ENCODE data around the gene CD44.

CD44 gene

DNA sequence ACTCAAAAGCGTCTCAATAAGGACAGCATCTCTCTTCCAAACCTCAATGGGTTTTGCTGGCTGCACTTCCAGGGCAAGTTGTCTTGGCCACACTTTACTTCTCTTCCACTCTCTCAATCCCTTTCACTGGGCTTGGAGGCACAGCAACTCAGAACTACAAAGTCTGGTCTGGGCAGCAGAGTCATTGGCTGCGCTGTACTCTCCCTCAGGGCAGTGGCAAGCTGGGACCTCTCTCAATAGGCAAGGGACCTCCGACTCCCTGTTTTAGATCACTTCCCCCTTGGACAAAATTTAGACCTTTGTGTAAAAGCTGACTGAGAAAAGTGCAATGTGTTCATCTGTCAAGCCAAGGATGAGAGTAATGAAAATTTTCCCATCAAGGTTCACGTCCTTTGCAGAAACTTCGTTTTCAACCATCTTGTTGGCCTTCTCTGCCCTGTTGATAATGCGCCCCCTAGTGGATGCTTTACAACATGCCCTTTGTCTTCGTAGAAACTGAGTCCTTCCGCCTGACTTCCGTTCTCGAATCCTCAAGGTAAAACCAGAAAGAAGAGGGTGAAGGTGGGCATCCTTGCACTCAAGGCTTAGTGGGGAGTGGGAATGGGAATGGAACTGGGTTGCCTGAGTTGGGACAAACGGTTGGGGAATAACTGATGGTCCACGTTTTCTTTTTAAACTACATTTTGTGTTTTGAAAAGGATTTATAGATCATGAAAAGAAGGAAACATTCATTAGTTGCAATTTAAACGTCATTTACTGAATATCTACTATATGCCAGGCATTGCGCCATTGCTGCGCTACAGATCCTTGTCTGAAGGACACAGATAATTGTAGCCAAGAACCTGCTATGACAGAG lies 99.1 kb downstream of the CD44 start:
- DNase-seq (ENCODE audit: low read depth in 3 of 3): no peak

DNA sequence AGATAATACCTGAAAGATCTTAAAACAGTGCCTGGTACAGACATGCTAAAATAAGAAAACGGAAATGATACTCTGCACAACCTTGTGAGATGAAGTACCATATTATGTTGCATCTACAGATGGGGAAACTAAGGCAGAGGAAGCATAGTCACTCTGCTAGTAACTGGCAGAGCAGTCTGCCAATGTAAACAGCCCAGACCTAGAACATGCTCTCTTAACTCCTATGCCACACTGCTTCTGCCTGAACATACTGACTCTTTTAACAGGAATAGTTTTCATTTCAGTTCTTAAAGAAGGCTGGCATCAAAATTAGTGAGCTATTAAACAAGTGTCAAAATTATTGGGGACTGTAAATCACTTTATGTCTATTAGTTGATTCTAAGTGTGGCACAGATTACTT lies 99.9 kb downstream of the CD44 start:
- DNase-seq (ENCODE audit: low read depth in 3 of 3): no peak

DNA sequence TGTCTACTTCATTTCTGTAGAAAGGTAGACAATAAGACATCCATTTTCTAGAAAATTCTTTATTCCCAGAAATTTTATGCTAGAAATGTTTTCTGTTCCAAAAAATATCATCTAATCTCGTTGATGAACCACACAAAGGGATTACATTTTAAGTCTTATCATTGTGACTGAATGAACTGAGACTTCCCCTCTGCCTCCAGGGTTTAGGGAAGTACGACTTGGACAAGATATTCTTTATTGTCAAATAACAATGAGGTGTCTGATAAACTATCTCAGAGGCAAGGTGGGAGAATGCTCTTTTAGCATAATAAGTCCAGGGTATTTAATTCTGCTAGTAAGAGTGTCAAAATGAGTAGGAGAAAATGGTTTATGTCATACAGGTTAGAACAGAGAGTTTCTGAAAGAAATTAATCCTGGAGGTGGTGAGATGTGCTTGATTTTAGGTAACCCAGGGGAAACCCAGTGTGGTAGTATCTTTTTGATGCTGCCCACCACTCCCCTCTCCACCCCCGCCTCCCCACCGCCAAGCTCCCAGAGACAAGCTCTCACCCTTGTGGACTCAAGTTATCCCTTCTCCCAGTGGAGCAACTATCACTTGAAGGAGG lies 100.6 kb downstream of the CD44 start:
- DNase-seq (ENCODE audit: low read depth in 3 of 3): no peak

DNA sequence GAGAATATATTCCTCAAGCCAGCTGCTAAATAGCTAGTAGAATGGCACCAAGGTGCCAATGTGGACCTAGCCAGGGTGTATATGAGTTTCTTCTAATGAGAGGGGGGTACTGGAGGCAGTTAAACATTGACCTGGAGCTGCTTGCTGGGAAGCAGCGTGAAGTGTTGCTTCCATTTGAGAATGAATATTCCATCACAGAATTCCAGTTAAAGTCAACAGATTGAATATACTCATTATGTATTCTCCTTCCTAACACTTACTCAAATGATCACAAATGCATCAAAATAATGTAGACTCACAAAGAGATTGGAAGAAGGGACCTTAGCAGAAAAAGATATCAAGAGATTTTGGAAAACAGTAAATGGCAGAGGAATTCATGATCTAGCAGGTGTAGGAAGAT lies 102.1 kb downstream of the CD44 start:
- no peak for DNase-seq (ENCODE audit: low read depth in 3 of 3)

DNA sequence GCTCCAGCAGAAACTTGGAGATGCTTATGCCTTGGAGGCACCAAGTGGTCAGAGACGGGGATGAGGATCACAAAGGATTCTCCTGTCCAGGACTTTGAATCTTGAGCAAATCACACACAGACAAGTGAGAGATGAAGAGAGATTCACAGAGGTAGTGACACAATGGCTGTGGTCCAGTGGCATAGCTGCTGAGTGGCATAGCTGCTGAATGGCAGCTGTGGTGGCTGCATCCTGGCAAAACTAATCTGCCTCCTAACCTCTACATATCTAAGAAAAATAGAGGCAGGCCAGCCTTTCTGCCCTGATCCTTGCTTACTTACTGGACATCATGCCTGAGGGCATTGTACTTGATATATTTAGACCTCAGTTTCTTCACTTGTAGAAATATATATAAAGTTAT lies 102.6 kb downstream of the CD44 start:
- no peak for DNase-seq (ENCODE audit: low read depth in 3 of 3)

DNA sequence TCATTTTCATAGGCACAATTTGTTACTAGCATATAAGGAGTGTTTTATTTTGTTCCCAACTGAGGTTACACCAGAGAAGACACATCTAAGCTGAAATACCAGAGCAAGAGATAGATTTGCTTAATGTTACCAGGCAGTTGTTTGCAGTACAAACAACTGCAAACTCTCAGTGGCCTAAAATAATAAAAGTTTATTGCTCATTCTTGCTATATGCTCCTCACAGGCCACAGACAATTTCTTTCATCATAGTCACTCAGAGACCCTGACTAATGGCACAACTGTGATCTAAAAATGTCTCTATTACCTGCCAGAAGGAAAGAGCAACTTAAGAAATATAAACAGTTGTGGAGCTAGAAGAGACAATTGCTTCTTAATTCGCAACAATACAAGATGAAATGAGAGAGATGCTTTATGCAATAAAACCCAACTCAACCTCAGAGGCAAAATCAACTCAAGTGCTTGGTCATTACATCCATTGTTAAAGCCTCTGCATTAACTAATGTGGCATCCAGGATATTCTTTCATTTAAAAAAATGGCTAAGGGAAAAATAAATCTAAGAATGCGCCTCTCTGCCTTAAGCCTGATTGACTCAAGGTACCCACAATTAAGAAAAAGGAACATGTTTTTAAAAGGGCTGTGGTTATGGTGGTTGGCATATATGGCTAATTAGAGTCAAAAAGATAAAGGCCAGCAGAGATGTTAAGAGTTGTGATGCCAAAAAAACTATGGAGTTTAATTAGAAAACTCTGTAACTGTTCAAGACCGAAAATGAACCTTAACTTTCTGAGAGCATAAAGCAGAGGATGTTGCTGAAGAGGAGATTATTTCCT lies 103.7 kb downstream of the CD44 start:
- DNase-seq (ENCODE audit: low read depth in 3 of 3): no peak

DNA sequence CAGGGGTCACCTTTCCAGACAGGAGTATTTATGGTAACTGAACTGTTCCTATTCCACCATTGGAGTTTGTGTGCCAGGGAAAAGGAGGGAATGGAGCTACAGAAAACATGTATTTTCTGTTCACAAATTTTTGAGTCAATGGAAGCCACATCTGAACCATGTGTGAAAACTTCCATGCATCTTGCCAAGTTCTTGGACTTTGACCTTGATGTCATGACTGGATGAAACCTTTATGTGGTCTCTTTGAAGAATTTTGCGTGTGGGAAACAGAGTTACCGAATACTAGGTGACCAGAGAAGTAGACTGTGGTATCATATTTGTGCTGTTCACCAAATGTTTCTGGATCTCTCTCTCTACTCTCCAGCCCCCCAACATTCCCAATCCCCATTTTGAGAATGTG lies 104.8 kb downstream of the CD44 start:
- DNase-seq (ENCODE audit: low read depth in 3 of 3): no peak

DNA sequence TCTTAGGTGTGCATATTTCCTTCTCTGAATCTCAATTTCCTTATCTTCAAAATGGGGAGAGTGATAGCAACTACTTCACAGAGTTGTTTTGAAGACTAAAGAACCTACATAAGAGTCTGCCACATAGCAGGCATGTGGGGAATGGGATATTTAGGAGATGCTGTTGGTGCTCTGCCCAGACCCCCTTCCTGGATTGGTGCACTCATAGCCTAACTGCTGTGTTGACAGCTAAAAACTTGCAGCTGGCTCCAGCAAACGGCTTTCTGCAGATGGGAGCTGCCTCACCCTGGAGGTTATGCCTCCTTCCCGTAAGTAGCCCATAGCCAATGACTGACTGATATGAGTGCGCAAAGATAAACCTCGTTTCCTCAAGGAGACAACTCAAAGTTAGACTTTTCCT lies 106.1 kb downstream of the CD44 start:
- DNase-seq (ENCODE audit: low read depth in 3 of 3): no peak

DNA sequence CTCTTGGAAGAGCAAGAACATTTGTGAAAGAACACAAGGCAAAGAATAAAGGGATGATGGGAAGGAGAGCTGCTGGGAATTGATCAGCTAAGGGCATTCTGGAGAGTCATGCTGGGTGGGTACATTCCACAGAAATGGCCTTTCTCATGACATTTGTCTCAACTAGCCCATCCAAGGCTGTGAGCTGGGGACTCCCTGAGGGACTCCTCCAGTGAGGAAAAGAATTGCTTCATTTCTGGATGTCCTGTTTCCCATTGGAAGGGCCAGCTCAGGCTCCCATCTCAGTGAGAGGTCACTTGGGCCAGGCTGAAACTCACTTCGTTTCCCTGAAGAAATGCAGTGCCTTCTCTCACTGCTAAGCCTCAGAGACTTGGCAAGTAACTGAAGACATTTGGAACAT lies 106.8 kb downstream of the CD44 start:
- DNase-seq (ENCODE audit: low read depth in 3 of 3): no peak

DNA sequence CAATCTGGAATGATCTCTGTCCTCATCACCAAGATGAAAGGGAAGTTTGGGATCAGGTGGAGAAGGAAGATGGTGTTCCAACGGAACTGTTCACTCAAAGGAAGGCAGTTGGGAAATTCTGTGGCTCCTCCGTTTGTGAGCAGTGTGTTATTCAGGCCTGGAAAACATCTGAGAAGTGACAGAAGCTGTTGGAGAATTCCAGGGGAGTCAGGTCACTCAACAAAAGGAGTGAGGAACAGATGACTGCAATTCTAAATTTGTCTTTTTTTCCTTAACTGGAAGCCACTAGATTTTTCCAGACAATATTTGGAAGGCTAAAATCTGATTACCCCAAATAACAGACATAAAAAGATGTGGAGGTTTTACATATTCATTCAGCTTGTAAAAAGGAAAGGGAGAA lies 107.8 kb downstream of the CD44 start:
- no peak for DNase-seq (ENCODE audit: low read depth in 3 of 3)

DNA sequence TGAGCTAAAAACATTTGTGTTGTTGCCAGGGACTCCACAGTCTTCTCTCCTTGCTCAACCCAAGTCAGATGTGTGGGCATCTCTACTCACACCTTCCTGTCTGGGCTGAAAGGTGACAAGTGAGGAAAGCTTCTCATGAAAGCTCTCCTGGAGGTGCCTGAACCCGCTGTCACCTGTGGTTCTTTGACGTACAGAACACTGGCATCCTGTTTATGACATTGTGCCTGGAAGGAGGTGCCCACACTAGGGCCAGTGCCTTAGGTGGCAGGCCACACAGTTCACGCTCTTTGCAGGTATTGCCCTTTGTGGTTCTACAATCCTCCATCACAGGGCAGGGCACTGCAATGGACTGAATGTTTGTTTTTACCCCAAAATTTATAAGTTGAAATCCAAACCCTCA lies 108.5 kb downstream of the CD44 start:
- peak in 2 of 3 experiments; percentile 19 to 37 for DNase-seq (ENCODE audit: low read depth in 3 of 3)

DNA sequence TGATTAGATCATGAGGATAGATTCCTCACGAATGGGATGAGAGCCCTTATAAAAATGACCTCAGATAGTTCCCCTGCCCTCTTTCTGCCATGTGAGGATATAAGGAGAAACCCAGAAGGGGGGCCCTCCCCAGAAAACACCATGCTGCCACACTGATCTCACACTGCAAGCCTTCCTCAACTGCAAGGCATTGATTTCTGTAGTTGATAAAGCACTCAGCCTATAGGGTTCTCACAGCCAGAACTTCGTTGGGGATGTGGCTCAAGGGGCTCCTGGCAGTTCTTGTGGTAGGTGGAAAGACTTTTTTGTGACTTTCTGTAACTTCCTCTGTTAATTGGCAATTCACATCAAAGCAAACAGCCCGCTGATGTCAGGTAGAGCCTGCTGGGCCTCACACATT lies 108.9 kb downstream of the CD44 start:
- DNase-seq (ENCODE audit: low read depth in 3 of 3): no peak

DNA sequence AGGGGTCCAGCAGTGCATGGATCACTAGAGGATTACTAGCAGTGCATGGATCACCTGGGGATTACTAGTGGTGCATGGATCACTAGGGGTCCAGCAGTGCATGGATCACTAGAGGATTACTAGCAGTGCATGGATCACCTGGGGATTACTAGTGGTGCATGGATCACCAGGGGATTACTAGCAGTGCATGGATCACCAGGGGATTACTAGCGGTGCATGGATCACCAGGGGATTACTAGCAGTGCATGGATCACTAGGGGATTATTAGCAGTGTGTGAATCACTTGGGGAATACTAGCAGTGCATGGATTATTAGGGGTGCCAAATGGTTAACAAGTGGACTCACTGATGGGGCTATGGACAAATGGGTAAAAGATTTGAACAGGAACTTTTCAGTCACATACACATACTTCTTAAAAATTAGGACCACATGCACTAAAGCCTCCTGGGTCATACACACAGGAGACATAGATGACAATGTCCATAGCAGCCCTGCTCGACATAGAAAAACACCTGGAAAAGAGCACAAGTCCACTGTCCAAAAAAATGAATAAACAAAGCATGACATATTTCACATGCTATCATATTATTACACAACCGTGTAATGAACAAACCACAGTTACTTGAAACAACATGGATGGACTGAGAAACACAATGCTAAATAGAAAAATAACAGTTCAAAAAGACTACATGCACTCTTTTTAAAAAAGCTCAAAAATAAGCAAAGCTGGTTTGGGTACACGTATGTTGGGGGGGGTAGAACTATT lies 109.8 kb downstream of the CD44 start:
- DNase-seq (ENCODE audit: low read depth in 3 of 3): no peak

DNA sequence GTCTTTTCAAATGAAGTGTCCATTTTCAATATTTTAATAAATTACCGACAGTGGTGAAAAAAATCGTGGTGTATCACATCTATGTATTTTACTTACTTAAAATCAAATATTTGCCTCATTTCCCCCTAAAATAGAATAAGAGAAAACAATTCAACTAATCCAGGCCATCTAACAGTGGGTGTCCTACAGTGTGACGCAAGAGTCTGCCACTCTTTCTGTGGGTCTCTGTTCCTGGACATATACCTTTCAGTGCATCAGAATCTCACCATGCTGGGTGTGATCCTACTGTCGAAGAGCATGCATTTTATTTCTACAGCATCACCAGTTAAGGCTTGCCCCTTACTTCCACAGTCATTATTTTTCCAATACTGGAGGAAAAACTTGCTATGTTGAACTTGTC lies 111.2 kb downstream of the CD44 start:
- DNase-seq (ENCODE audit: low read depth in 3 of 3): no peak

DNA sequence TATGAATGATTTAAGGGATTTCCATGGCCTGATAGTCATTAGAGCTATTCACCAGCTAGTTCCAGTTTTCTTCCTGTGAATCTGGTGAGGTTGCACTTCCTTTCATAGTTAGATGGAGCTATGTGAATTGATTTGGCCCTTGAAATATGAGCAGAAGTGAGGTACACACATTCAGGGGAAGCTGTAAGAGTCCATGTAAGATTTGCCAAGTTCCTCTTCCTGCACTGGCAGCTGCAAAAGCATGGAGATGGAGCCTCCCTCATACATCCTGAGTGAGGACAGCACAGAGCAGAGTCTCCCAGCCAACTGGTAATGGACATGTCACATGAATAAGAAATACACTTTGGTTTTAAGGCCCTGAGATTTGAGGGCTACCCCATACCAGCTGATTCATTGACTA lies 111.7 kb downstream of the CD44 start:
- no peak for DNase-seq (ENCODE audit: low read depth in 3 of 3)

DNA sequence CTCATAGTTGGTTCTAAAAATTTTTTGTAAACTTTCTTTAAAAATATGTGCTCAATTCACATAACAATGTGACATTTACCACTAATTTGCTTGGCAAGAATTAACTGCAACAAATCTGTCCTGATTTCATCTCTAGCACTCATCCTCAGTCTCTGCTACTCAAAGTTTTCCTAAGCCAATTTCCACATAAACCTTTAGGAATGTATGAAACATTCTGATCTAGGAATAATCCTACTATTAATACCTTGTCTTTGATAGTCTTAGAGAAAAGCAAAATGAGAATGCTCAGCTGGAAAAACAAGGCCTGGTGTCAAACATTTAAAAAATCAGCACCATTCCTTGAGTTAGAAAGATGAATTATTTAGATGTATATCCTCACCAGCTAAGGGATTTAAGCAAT lies 114.3 kb downstream of the CD44 start:
- DNase-seq (ENCODE audit: low read depth in 3 of 3): no peak

DNA sequence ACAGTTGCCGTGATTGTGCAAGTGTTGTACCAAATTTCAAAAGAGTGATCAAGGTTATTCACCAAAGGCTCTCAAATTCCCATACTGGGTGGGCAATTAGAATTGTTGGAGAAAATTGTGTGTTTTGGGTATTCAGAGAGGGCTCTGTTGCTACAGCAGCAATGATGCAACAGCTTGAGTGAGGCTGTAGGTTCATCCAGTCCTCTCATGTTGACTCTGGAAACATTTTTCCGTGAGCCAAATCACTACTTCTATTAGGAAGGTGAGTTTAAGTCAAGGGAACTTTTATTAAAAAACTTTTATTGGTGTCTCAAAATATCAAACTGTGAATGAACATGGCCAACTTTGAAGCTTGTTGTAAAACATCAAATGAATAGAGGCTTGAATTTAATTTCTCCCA lies 116.5 kb downstream of the CD44 start:
- DNase-seq (ENCODE audit: low read depth in 3 of 3): no peak

DNA sequence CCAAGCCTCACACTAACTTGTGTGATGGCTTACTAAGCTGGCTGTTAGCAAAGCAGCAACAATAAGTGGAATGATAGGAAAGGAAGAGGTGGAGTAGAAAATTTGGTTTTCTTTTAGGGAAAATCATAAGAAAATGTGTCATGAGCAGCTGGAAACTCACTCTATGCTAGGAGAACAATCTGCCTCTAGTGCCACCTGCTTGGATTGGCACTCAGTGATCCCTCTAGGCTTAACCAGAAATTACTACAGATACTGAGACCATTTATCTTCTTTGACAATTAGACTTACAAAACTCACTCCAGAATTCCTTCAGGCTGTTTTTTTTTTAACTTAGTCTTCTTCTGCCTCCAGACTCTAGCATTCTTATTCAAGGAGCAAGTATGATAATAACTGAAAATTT lies 117.3 kb downstream of the CD44 start:
- DNase-seq (ENCODE audit: low read depth in 3 of 3): no peak

DNA sequence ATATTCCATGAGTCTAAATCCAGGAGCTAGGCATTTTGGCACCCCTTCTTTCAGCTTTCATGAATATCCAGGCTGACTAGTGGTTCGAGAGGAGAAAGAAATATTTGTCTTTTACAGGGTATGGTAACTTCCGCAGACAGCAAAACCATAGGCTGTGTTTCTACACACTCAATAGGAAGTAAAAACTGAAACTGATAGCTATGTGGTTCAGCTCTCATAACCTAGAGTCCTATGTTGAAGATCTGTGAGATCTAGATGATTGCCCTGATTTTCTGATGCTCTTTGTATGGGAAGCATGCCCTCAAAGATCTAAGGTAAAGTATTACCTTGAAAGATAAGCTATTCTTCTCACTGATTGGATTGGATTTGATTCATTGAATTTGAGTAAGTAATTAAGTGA lies 118.3 kb downstream of the CD44 start:
- DNase-seq (ENCODE audit: low read depth in 3 of 3): no peak

DNA sequence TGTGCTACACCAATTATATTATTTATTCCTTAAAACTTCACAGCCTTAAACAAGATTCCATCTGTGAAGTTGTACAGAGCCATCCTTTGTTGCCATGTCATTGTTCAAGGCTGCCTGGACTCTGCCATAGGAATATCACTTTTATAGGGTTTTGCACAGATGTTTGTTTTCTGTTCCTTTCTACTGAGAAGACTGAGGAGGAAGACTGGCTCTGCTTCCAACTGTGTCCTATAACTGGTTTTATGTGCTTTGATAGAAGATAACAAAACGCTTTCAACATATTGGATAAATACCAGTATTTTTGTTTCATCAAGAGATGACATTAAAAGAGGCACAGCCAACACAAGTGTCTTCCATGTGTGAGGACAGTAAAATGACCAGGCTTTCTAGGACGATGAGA lies 120.6 kb downstream of the CD44 start:
- DNase-seq (ENCODE audit: low read depth in 3 of 3): no peak

DNA sequence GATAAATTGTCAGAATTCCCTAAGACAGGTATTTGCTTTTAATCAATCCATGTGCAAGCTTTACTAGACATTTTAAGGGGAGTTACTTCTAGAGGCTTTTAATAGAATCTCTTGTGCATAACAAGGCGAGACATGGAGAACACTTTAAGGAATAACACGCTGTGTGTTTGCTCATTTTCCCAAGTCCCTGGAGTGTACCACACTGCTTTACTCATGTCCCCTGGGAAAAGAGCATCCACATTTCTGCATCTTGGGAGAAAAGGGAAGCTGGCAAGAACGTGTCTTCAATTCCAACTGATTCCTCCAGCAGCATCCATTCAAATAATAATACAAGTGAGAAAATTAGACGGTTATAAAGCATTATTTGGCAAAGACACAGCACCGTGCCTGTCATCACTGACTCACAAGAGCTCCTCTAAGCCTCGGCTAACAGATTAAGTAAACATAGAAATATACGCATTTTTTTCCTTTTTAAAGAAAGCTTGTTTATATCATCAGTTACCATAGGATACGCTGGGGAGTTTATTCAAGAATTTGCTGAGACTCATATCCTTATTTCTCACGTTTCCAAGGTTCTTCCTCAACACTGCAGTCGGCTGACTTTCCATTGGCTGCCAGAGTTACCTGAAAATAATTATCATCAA lies 121.5 kb downstream of the CD44 start:
- no peak for DNase-seq (ENCODE audit: low read depth in 3 of 3)

DNA sequence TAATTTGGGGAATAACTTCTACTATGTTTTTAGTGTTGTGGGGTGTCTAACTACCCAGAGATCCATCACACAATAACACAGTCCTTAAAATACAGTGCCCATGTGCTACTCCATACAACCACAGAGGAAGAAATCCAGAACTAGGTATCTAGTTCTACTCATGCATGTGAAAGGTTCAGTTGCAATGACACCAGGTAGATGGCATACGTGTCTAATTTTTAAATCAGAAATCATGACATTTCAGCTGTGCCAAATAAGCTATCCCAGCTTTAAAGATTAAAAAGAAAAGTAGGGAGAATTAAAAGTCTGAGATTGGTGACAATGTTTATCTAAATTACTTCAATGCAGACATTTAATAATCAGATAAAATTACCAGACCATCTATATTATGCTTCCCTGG lies 122.2 kb downstream of the CD44 start:
- no peak for DNase-seq (ENCODE audit: low read depth in 3 of 3)
